ENCODE measurements around the gene TNRC18.

DNA sequence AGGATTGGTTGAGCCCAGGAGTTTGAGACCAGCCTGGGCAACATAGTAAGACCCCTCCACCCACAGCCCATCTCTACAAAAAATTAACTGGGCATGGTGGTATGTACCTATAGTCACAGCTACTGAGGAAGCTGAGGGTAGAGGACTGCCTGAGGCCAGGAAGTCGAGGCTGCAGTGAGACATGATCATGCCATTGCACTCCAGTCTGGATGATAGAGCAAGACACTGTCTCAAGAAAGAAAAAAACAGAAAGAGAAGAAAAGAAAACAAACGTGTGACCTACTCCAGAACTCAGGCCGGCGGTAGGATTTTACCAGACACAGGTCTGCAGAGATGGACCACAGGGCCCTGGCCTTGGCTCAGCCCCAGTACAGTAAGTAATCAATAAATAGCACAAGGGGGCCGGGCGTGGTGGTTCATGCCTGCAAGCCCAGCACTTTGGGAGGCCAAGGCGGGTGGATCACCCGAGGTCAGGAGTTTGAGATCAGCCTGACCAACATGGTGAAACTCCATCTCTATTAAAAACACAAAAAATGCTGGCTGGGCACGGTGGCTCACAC is 35.4 kb upstream of the TNRC18 start:
- no peak for TF ChIP-seq POLR2A (IDR thresholded peaks at IDR 0.05; ENCODE audit: low read length)
- TF ChIP-seq GATA1 (IDR thresholded peaks at IDR 0.05; ENCODE audit: low read depth, low read length): no peak
